Neural cell (in vitro differentiated cells): ENCODE data around the gene SLC5A4. TPM values are rescaled to one million over a fixed set of nuclear protein-coding genes. Genes with fewer than 3 reads are reported as not detected.

ENCODE experiments used
- H2AFZ ChIP-seq: fragments of 200-600, 300-800 bp; sonication (generic), shearing (Covaris generic); 2 replicates; pipeline ENCODE4 v1.6.0; 2014; ENCODE audit warnings: low read depth, mild to moderate bottlenecking, antibody characterized with exemption, low read length, moderate library complexity
- H3F3A ChIP-seq: fragments of 200-600 bp; shearing (Covaris generic); 2 replicates; pipeline ENCODE4 v1.6.1; 2016; ENCODE audit warnings: mild to moderate bottlenecking, moderate library complexity, mixed read lengths, antibody characterized with exemption, low read length; ENCODE audit not compliant: insufficient read depth, poor library complexity, severe bottlenecking
- H3K27ac ChIP-seq: fragments of 200-600, 300-800 bp; sonication (generic), shearing (Covaris generic); 2 replicates; pipeline ENCODE4 v1.5.1; 2014; ENCODE audit warnings: mild to moderate bottlenecking, low read length, moderate library complexity
- H3K27me3 ChIP-seq: fragments of 300-800, 200-600 bp; sonication (generic), shearing (Covaris generic); 2 replicates; pipeline ENCODE4 v1.6.0; 2014; ENCODE audit warnings: mild to moderate bottlenecking, low read depth, low read length, moderate library complexity; ENCODE audit not compliant: insufficient read depth
- H3K36me3 ChIP-seq: fragments of 300-800, 200-600 bp; sonication (generic), shearing (Covaris generic); 2 replicates; pipeline ENCODE4 v1.5.1; 2014; ENCODE audit warnings: mild to moderate bottlenecking, antibody characterized with exemption, low read length, moderate library complexity; ENCODE audit not compliant: insufficient read depth
- H3K4me2 ChIP-seq: fragments of 300-800, 200-600 bp; sonication (generic), shearing (Covaris generic); 2 replicates; pipeline ENCODE4 v1.6.0; 2014; ENCODE audit warnings: mild to moderate bottlenecking, low read length
- H3K4me3 ChIP-seq: fragments of 300-800, 200-600 bp; sonication (generic), shearing (Covaris generic); 2 replicates; pipeline ENCODE4 v1.5.1; 2014; ENCODE audit warnings: mild to moderate bottlenecking, low read length, moderate library complexity
- H3K79me2 ChIP-seq: fragments of 200-600 bp; shearing (Covaris generic); replicated peaks from 2 replicates; pipeline ENCODE4 v1.6.0; 2014; ENCODE audit warnings: mild to moderate bottlenecking, low read length, moderate library complexity; ENCODE audit not compliant: insufficient read depth
- H3K9ac ChIP-seq: fragments of 300-800, 200-600 bp; sonication (generic), shearing (Covaris generic); 2 replicates; pipeline ENCODE4 v1.6.1; 2016; ENCODE audit warnings: mild to moderate bottlenecking, low read length, mixed read lengths
- H3K9me2 ChIP-seq: fragments of 200-600 bp; shearing (Covaris generic); 2 replicates; pipeline ENCODE4 v1.6.1; 2016; ENCODE audit warnings: mild to moderate bottlenecking, low read length, mixed read lengths; ENCODE audit not compliant: insufficient read depth
- H3K9me3 ChIP-seq: fragments of 200-600, 300-800 bp; sonication (generic), shearing (Covaris generic); 2 replicates; pipeline ENCODE4 v1.6.1; 2016; ENCODE audit warnings: mild to moderate bottlenecking, mixed run types, low read length, moderate library complexity, mixed read lengths
- H4K20me1 ChIP-seq: fragments of 200-600 bp; shearing (Covaris generic); 2 replicates; pipeline ENCODE4 v1.6.1; 2016; ENCODE audit warnings: mild to moderate bottlenecking, mixed run types; ENCODE audit not compliant: insufficient read depth
- EP300 ChIP-seq: fragments of 450-650 bp; conservative IDR thresholded peaks from 2 replicates; pipeline ENCODE4 v1.6.1; 2014; ENCODE audit warnings: antibody characterized with exemption, mild to moderate bottlenecking, moderate library complexity; ENCODE audit not compliant: poor library complexity, severe bottlenecking
- EZH2 ChIP-seq: fragments of 200-600, 300-800 bp; shearing (Covaris generic), sonication (generic); IDR thresholded peaks from 2 replicates; pipeline ENCODE4 v1.6.1; 2014; ENCODE audit warnings: antibody characterized with exemption, low read length, borderline replicate concordance, mild to moderate bottlenecking; ENCODE audit not compliant: insufficient read depth, poor library complexity, severe bottlenecking
- MXI1 ChIP-seq: fragments of 450-650 bp; conservative IDR thresholded peaks from 2 replicates; pipeline ENCODE4 v1.6.1; 2014; ENCODE audit warnings: antibody characterized with exemption, mild to moderate bottlenecking; ENCODE audit not compliant: poor library complexity, severe bottlenecking
- POLR2AphosphoS5 ChIP-seq: IDR thresholded peaks from 2 replicates; pipeline ENCODE4 v1.6.1; 2012
- RAD21 ChIP-seq: fragments of 450-650 bp; conservative IDR thresholded peaks from 2 replicates; pipeline ENCODE4 v1.6.1; 2014; ENCODE audit warnings: antibody characterized with exemption, mild to moderate bottlenecking, moderate library complexity
- SMC3 ChIP-seq: fragments of 450-650 bp; conservative IDR thresholded peaks from 2 replicates; pipeline ENCODE4 v1.6.1; 2014; ENCODE audit warnings: antibody characterized with exemption, mild to moderate bottlenecking, moderate library complexity; ENCODE audit not compliant: poor library complexity
- TAF1 ChIP-seq: IDR thresholded peaks from 2 replicates; pipeline ENCODE4 v1.6.1; 2012; ENCODE audit warnings: low read depth
- polyA plus RNA-seq: library from polyadenylated mRNA; depleted of rRNA; stranded (reverse); fragments of >200 nt; gene quantifications from 2 replicates; pipeline ENCODE4 v1.2.3, GENCODE V29; 2014
- TF ChIP-seq, protein P1 (sequence below): IDR thresholded peaks from 2 replicates; pipeline ENCODE4 v1.6.1; 2012; ENCODE audit warnings: borderline replicate concordance
- TF ChIP-seq, protein P2 (sequence below): fragments of 450-650 bp; IDR thresholded peaks from 2 replicates; pipeline ENCODE4 v1.5.1; 2014; ENCODE audit warnings: antibody characterized with exemption, mild to moderate bottlenecking, moderate library complexity; ENCODE audit not compliant: poor library complexity, severe bottlenecking

SLC5A4 gene
- polyA plus RNA-seq, 1 donor from 2014 or later, result not detected

DNA sequence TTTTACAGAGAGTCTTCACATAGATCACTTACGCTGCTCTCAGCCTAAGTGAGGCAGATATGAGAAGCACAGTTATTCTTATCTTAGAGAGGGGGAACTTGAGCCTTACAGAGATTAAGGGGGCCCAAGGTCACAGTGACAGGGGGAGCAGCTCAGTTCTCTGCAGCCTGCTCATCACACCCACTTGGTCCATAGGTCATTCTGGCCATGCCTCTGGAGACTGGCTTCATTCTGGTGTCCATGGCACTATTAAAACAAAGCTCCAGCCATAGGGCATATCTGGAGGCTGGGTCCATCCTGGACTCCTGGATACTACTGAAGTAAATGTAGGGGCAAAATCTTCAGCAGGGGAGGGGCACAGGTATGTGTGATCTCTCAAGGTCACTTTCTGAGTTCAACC is 5.9 kb downstream of the SLC5A4 start:
- H3K4me3 ChIP-seq, result no peak overlapping the region
- H3K4me2 ChIP-seq, result no peak overlapping the region
- TF ChIP-seq EP300 (no peak), RAD21 (no peak), SMC3 (no peak), POLR2AphosphoS5 (no peak), EZH2 (no peak), MXI1 (no peak)
- TF ChIP-seq, protein P1, sequence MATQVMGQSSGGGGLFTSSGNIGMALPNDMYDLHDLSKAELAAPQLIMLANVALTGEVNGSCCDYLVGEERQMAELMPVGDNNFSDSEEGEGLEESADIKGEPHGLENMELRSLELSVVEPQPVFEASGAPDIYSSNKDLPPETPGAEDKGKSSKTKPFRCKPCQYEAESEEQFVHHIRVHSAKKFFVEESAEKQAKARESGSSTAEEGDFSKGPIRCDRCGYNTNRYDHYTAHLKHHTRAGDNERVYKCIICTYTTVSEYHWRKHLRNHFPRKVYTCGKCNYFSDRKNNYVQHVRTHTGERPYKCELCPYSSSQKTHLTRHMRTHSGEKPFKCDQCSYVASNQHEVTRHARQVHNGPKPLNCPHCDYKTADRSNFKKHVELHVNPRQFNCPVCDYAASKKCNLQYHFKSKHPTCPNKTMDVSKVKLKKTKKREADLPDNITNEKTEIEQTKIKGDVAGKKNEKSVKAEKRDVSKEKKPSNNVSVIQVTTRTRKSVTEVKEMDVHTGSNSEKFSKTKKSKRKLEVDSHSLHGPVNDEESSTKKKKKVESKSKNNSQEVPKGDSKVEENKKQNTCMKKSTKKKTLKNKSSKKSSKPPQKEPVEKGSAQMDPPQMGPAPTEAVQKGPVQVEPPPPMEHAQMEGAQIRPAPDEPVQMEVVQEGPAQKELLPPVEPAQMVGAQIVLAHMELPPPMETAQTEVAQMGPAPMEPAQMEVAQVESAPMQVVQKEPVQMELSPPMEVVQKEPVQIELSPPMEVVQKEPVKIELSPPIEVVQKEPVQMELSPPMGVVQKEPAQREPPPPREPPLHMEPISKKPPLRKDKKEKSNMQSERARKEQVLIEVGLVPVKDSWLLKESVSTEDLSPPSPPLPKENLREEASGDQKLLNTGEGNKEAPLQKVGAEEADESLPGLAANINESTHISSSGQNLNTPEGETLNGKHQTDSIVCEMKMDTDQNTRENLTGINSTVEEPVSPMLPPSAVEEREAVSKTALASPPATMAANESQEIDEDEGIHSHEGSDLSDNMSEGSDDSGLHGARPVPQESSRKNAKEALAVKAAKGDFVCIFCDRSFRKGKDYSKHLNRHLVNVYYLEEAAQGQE, result no peak
- no peak overlapping the region for H3K27ac ChIP-seq
- no peaks in the 10 kb centered on the region for H3K27me3 ChIP-seq
- no peaks in the 10 kb centered on the region for H3K79me2 ChIP-seq
- H3F3A ChIP-seq, result no peaks in the 10 kb centered on the region
- H4K20me1 ChIP-seq, result no peaks in the 10 kb centered on the region
- no peaks in the 10 kb centered on the region for H3K9me3 ChIP-seq
- H3K36me3 ChIP-seq, result no peaks in the 10 kb centered on the region
- no peak overlapping the region for H3K9ac ChIP-seq
- no peaks in the 10 kb centered on the region for H3K9me2 ChIP-seq
- no peak overlapping the region for H2AFZ ChIP-seq

DNA sequence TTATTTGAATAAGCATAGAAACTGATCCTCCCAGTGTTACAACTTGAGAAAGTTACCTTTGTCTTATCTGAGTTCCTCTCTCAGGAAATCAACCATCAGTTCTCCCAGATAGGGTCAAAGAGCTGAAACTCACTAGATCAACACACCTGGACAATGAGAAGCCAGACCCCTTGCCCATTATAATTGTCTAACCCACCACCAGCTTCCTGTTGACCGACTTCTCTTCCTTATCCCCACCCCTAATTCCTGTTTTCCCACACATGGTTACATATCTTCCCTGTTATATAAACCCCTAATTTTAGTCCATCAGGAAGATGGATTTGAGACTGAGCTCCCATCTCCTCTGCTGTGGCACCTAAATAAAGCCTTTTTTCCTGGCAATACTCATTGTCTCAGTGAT is 6.9 kb downstream of the SLC5A4 start:
- TF ChIP-seq, protein P1, result no peak
- TF ChIP-seq MXI1, result no peak
- TF ChIP-seq SMC3, result no peak
- TF ChIP-seq POLR2AphosphoS5, result no peak
- no peaks in the 10 kb centered on the region for H3F3A ChIP-seq
- no peak overlapping the region for H3K4me3 ChIP-seq
- H3K9me2 ChIP-seq, result no peaks in the 10 kb centered on the region
- no peak overlapping the region for H3K4me2 ChIP-seq
- H3K9ac ChIP-seq, result no peak overlapping the region
- H3K27ac ChIP-seq, result no peak overlapping the region
- H3K36me3 ChIP-seq, result no peaks in the 10 kb centered on the region
- H4K20me1 ChIP-seq, result no peaks in the 10 kb centered on the region
- H3K79me2 ChIP-seq, result no peaks in the 10 kb centered on the region
- no peaks in the 10 kb centered on the region for H3K27me3 ChIP-seq
- no peak overlapping the region for H2AFZ ChIP-seq
- no peaks in the 10 kb centered on the region for H3K9me3 ChIP-seq

DNA sequence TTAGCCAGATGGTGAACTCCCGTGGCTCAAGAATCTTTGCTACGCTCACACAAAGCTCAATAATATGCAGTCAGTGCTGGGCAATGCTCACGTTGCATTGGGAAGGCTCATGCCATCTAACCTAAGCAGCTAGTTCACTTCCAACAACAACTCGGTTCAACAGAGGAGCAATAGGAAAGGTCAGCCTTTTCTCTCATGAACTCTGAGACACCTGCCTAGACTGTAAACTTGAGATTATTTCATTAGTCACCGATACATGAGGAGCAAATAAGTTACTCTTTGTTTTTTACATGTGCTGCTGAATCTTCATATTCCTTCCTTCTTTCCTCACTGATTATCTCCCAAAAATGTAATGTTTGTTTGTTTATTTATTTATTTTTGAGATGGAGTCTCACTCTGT is 9.0 kb downstream of the SLC5A4 start:
- no peaks in the 10 kb centered on the region for H4K20me1 ChIP-seq
- H3K27ac ChIP-seq, result no peak overlapping the region
- H3K36me3 ChIP-seq, result no peaks in the 10 kb centered on the region
- no peaks in the 10 kb centered on the region for H3K9me2 ChIP-seq
- H3K79me2 ChIP-seq, result no peaks in the 10 kb centered on the region
- H3K4me2 ChIP-seq, result no peak overlapping the region
- no peak overlapping the region for H2AFZ ChIP-seq
- no peaks in the 10 kb centered on the region for H3F3A ChIP-seq
- no peak overlapping the region for H3K9ac ChIP-seq
- no peak overlapping the region for H3K4me3 ChIP-seq
- TF ChIP-seq EP300 (no peak), TAF1 (no peak), RAD21 (no peak), MXI1 (no peak)
- TF ChIP-seq, protein P1, result no peak
- TF ChIP-seq, protein P2, sequence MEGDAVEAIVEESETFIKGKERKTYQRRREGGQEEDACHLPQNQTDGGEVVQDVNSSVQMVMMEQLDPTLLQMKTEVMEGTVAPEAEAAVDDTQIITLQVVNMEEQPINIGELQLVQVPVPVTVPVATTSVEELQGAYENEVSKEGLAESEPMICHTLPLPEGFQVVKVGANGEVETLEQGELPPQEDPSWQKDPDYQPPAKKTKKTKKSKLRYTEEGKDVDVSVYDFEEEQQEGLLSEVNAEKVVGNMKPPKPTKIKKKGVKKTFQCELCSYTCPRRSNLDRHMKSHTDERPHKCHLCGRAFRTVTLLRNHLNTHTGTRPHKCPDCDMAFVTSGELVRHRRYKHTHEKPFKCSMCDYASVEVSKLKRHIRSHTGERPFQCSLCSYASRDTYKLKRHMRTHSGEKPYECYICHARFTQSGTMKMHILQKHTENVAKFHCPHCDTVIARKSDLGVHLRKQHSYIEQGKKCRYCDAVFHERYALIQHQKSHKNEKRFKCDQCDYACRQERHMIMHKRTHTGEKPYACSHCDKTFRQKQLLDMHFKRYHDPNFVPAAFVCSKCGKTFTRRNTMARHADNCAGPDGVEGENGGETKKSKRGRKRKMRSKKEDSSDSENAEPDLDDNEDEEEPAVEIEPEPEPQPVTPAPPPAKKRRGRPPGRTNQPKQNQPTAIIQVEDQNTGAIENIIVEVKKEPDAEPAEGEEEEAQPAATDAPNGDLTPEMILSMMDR, result no peak
- no peaks in the 10 kb centered on the region for H3K9me3 ChIP-seq
- H3K27me3 ChIP-seq, result no peaks in the 10 kb centered on the region
